Parathyroid adenoma (tissue), 2 donors: ENCODE results near the gene OTULIN.

Source experiments
- H2AFZ ChIP-seq: fragments of 300-600 bp; sonication (generic); one replicate; pipeline ENCODE4 v1.7.0; 2017; ENCODE audit warnings: antibody characterized with exemption, mild to moderate bottlenecking
- H3K27ac ChIP-seq: fragments of 300-600 bp; sonication (generic); one replicate; pipeline ENCODE4 v1.7.0; 2017
- H3K27me3 ChIP-seq: fragments of 300-600 bp; sonication (generic); one replicate; pipeline ENCODE4 v1.7.0; 2017; ENCODE audit warnings: low read length; ENCODE audit not compliant: control insufficient read depth, insufficient read depth
- H3K36me3 ChIP-seq: fragments of 300-600 bp; sonication (generic); one replicate; pipeline ENCODE4 v1.7.0; 2017; ENCODE audit warnings: low read length; ENCODE audit not compliant: control insufficient read depth, insufficient read depth
- H3K4me1 ChIP-seq: fragments of 300-600 bp; sonication (generic); one replicate; pipeline ENCODE4 v1.7.0; 2017; ENCODE audit warnings: control low read depth
- H3K4me2 ChIP-seq: fragments of 300-600 bp; sonication (generic); one replicate; pipeline ENCODE4 v1.7.0; 2017; ENCODE audit warnings: low read length
- H3K4me3 ChIP-seq: fragments of 300-600 bp; sonication (generic); one replicate; pipeline ENCODE4 v1.7.0; 2017; ENCODE audit warnings: low read depth, low read length
- H3K79me2 ChIP-seq: fragments of 300-600 bp; sonication (generic); one replicate; pipeline ENCODE4 v1.7.0; 2017; ENCODE audit warnings: control low read depth
- H3K9ac ChIP-seq: fragments of 300-600 bp; sonication (generic); one replicate; pipeline ENCODE4 v1.7.0; 2017; ENCODE audit warnings: mild to moderate bottlenecking
- H3K9me3 ChIP-seq: fragments of 300-600 bp; sonication (generic); one replicate; pipeline ENCODE4 v1.7.0; 2017; ENCODE audit warnings: low read length; ENCODE audit not compliant: control insufficient read depth
- CTCF ChIP-seq: fragments of 300-600 bp; sonication (generic); IDR thresholded peaks from one replicate; pipeline ENCODE4 v1.7.0; 2017; ENCODE audit warnings: antibody characterized with exemption, mild to moderate bottlenecking
- donor health status: primary hyperparathyroidism.

OTULIN gene

DNA sequence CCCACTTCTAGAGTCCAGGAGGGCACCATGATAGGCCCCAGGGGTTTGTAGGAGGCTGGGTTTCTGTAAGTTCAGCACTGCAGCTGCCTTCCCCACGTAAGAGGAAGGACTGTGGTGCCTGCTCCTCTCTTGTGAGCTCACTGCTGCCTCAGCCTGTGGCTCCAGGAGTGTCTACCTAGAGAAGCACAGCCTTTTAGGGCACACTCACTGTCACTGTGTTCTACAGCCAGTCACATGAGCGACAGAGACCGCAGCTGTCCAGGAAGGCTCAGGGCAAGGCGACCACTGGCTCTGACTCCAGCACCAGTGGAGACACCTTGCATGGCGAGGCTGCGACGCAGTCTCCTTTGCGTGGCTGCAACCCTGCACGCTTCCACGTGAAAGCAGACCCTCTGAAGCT, 72.8 kb downstream of the OTULIN start:
- Histone ChIP-seq H3K4me1 (peaks cover 3% of the 10 kb centered on the region), H3K4me3 (no peak overlapping the region), H3K27ac (no peak overlapping the region), H3K27me3 (no peaks in the 10 kb centered on the region), H3K9ac (no peak overlapping the region), H2AFZ (no peak overlapping the region), H3K79me2 (no peaks in the 10 kb centered on the region), H3K9me3 (no peaks in the 10 kb centered on the region), H3K4me2 (no peak overlapping the region), H3K36me3 (no peaks in the 10 kb centered on the region)
- TF ChIP-seq CTCF = no peak

DNA sequence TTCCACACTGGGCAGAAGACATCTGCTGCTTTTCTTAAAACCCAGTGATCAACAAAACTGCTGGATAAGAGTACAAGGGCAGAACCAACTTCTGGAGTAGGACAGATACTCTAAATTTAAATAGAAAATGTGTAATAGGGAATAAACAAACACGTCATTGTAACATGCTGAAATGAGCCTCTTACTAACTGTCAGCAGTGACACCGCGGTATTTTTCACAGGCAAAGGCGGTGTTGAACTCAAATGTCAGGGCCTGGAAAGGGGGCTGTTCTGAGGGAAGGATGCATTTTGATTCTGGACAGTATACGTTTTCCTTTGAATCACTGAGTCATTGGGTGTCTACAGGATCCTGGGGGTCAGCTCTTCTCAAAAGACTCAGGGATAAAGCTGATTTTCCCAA, 73.5 kb downstream of the OTULIN start:
- Histone ChIP-seq H3K27ac (no peak overlapping the region), H3K4me3 (no peak overlapping the region), H3K9me3 (no peaks in the 10 kb centered on the region), H3K27me3 (no peaks in the 10 kb centered on the region), H2AFZ (no peak overlapping the region), H3K9ac (no peak overlapping the region), H3K36me3 (no peaks in the 10 kb centered on the region), H3K79me2 (no peaks in the 10 kb centered on the region), H3K4me2 (no peak overlapping the region), H3K4me1 (peaks cover 3% of the 10 kb centered on the region)
- no peak for TF ChIP-seq CTCF

DNA sequence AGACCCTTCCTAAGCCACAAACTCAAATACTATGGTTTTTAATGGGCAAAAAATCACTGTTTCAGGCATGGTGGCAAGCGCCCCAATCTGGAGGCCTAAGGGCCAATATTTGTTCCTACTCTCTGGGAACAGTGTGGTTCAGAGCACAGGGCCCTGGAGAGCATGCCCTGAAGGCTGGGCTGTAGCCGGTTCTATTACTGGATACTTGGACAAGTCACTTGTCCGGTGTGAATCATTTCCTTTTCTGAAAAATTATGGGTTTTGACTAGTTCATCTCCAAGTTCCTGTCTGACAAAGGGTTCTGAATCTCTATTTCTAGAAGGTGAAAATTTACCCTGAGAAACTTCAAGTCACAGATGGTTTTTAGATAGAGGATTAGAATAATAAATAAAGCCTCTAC, 75.0 kb downstream of the OTULIN start:
- Histone ChIP-seq H3K9me3 (no peaks in the 10 kb centered on the region), H3K36me3 (no peaks in the 10 kb centered on the region), H3K27ac (no peak overlapping the region), H3K27me3 (no peaks in the 10 kb centered on the region), H3K9ac (no peak overlapping the region), H3K4me1 (peaks cover 3% of the 10 kb centered on the region), H2AFZ (no peak overlapping the region), H3K4me2 (no peak overlapping the region), H3K79me2 (no peaks in the 10 kb centered on the region), H3K4me3 (no peak overlapping the region)
- TF ChIP-seq CTCF = no peak

GRCh38 chr5:14739981-14740380, 75.5 kb downstream of the OTULIN start:
- no peak overlapping the region for H3K27ac ChIP-seq
- TF ChIP-seq CTCF = no peak
- H3K9ac ChIP-seq = no peak overlapping the region

DNA sequence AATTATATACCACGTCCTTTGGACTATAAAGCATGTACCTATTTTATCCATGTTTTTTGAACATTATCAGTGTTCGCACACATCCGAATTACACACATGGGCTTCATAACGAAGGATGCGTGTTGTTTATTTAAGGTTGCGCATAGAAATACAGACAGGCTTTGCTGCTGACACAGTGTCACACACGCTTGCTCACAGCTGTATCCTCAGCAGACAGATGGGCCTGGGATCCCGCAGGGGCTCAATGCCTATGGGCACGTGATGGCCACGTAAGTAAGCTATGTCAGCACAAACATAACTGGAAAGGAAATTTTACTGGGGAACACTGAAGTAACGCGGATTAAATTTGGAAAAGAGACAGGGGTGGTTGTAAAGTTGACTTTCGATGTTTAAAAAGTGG, 76.6 kb downstream of the OTULIN start:
- no peak overlapping the region for H3K27ac ChIP-seq
- H3K9ac ChIP-seq = no peak overlapping the region
- peaks cover 3% of the 10 kb centered on the region for H3K4me1 ChIP-seq
- H3K4me2 ChIP-seq = no peak overlapping the region
- H3K27me3 ChIP-seq = no peaks in the 10 kb centered on the region
- no peaks in the 10 kb centered on the region for H3K9me3 ChIP-seq
- no peak for TF ChIP-seq CTCF
- H3K4me3 ChIP-seq = no peak overlapping the region
- no peak overlapping the region for H2AFZ ChIP-seq
- no peaks in the 10 kb centered on the region for H3K36me3 ChIP-seq
- H3K79me2 ChIP-seq = no peaks in the 10 kb centered on the region

More at GRCh38 chr5:14739981-14740380, 75.5 kb downstream of the OTULIN start:
- Histone ChIP-seq H3K4me1 (peaks cover 3% of the 10 kb centered on the region), H3K36me3 (no peaks in the 10 kb centered on the region), H2AFZ (no peak overlapping the region), H3K9me3 (no peaks in the 10 kb centered on the region), H3K79me2 (no peaks in the 10 kb centered on the region), H3K27me3 (no peaks in the 10 kb centered on the region), H3K4me2 (no peak overlapping the region), H3K4me3 (no peak overlapping the region)
